Erythroblast (primary cell): ENCODE measurements around the gene HDDC2.

Experiments used
- GATA1 ChIP-seq: IDR thresholded peaks from 2 replicates; pipeline ENCODE4 v1.6.1; 2011; ENCODE audit warnings: low read depth, mild to moderate bottlenecking, control low read depth, low read length, moderate library complexity
- POLR2A ChIP-seq: IDR thresholded peaks from 2 replicates; pipeline ENCODE4 v1.6.1; 2011; ENCODE audit warnings: mild to moderate bottlenecking, low read length

- TF ChIP-seq POLR2A (no peak), GATA1 (no peak)
These were observed 39.7 kb upstream of the HDDC2 start for GRCh38 chr6:125341460-125341859.
